Endodermal cell (in vitro differentiated cells): ENCODE results near the gene CSDE1. TPM values are rescaled to one million over a fixed set of nuclear protein-coding genes. Genes with fewer than 3 reads are reported as not detected.
"Not testable (repeated sequence)": the region's sequence is repeated elsewhere in the genome, so short reads cannot be mapped to it uniquely, and the experiment has no call there.

Source experiments
- DNase-seq: peaks from one replicate; pipeline ENCODE4 v3.0.0-alpha.2; 2017
- H3K27ac ChIP-seq: 2 replicates; pipeline ENCODE4 v1.5.1; 2013; ENCODE audit warnings: mild to moderate bottlenecking, low read depth, low read length, moderate library complexity
- H3K27me3 ChIP-seq: 2 replicates; pipeline ENCODE4 v1.6.1; 2013; ENCODE audit warnings: mild to moderate bottlenecking, low read length, moderate library complexity; ENCODE audit not compliant: insufficient read depth, control insufficient read depth, poor library complexity, severe bottlenecking
- H3K36me3 ChIP-seq: 2 replicates; pipeline ENCODE4 v1.7.0; 2013; ENCODE audit warnings: mild to moderate bottlenecking, low read length, moderate library complexity; ENCODE audit not compliant: control insufficient read depth, insufficient read depth
- H3K4me1 ChIP-seq: one replicate; pipeline ENCODE4 v1.7.0; 2013; ENCODE audit warnings: low read length; ENCODE audit not compliant: control insufficient read depth, insufficient read depth
- H3K4me3 ChIP-seq: 2 replicates; pipeline ENCODE4 v1.5.1; 2013; ENCODE audit warnings: mild to moderate bottlenecking, low read length, moderate library complexity
- H3K9ac ChIP-seq: 2 replicates; pipeline ENCODE4 v1.6.1; 2013; ENCODE audit warnings: mild to moderate bottlenecking, low read length, moderate library complexity; ENCODE audit not compliant: poor library complexity, severe bottlenecking; ENCODE audit errors: extremely low read depth
- H3K9me3 ChIP-seq: 2 replicates; pipeline ENCODE4 v1.6.1; 2013; ENCODE audit warnings: mild to moderate bottlenecking, low read length, moderate library complexity; ENCODE audit not compliant: control insufficient read depth
- H3K27ac Mint-ChIP-seq: 2 replicates; pipeline ENCODE4 v1.8.0; 2020; ENCODE audit warnings: mixed read lengths
- H3K27me3 Mint-ChIP-seq: 2 replicates; pipeline ENCODE4 v1.8.0; 2021; ENCODE audit warnings: mild to moderate bottlenecking, mixed read lengths; ENCODE audit not compliant: insufficient read depth
- H3K36me3 Mint-ChIP-seq: 2 replicates; pipeline ENCODE4 v1.8.0; 2020; ENCODE audit warnings: low read depth, mixed read lengths
- H3K4me1 Mint-ChIP-seq: 2 replicates; pipeline ENCODE4 v1.8.0; 2020; ENCODE audit warnings: mixed read lengths
- H3K4me3 Mint-ChIP-seq: 2 replicates; pipeline ENCODE4 v1.8.0; 2020; ENCODE audit warnings: mild to moderate bottlenecking, moderate library complexity, mixed read lengths
- H3K9me3 Mint-ChIP-seq: 2 replicates; pipeline ENCODE4 v1.8.0; 2020; ENCODE audit warnings: mild to moderate bottlenecking, mixed read lengths
- CTCF ChIP-seq: fragments of 200-600 bp; sonication (generic); conservative IDR thresholded peaks from 2 replicates; pipeline ENCODE4 v1.5.0; 2021; ENCODE audit warnings: antibody characterized with exemption, mild to moderate bottlenecking
- WGBS, 2 experiments: methylation state at CpG; one replicate each; pipeline versions ENCODE4 v1.1.5 to v1.1.7; 2013; ENCODE audit warnings: missing lambda C conversion rate in 2 of 2, mixed read lengths in 1 of 2; ENCODE audit not compliant: insufficient coverage in 1 of 2, insufficient read length in 1 of 2; 5-methylcytosine and 5-hydroxymethylcytosine counted together
- total RNA-seq, 2 donors: library from RNA; stranded (reverse); fragmentation: NEBNext Ultra II Directional in 1 of 2; extraction: Animal tissue kit (Norgen Biotek cat#: 25700) in 1 of 2; gene quantifications; 2 replicates in 1 of 2; 3 replicates in 1 of 2; pipeline ENCODE4 v1.2.1, GENCODE V29; 2021

CSDE1 gene
- total RNA-seq, 2 donors from 2014 or later, result 491 to 517 TPM

DNA sequence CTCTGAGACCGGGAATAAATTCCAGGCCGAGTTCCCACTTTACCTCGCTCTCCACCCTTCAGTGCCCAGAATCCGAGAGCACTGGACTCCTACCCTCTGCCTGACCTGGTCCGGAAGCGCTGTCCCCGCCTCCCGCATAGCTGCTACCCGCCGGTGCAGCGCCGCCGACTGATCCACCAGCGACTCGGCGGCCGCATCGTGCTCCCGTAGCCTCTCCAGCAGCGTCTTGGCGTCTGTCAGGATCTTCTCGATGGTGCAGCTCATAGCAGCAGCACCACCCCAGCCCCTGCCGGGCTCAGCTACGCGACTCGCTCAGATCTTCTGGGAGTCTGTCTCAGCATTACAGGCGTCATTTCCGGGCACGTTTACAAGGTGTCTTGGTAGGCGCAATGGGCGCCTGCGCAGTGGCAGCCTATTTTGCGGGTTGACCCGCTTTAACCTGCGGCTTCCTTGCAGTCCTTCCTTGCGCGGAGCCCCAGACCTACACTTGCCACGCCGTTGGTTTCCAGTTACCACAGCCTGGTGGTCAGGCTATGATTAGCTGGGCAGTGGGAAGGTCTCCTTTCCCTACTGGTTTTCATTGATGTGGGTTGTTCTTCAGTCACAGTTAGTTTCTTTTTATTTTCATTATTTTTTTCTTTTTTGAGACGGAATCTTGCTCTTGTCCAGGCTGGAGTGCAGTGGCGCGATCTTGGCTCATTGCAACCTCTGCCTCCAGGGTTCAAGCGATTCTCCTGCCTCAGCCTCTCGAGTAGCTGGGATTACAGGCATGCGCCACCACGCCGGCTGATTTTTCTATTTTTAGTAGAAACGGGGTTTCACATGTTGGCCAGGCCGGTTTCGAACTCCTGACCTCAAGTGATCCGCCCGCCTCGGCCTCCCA, 22.8 kb upstream of the CSDE1 start, which contains the start of gene SIKE1:
SIKE1 (minus strand) TSS at position 342 of the 883 bp plus-strand sequence; CDS start at position 264, 78 bp downstream.
- WGBS, 2 experiments, result 24 to 25% methylated on average over 41 to 53 of the region's 53 CpGs

DNA sequence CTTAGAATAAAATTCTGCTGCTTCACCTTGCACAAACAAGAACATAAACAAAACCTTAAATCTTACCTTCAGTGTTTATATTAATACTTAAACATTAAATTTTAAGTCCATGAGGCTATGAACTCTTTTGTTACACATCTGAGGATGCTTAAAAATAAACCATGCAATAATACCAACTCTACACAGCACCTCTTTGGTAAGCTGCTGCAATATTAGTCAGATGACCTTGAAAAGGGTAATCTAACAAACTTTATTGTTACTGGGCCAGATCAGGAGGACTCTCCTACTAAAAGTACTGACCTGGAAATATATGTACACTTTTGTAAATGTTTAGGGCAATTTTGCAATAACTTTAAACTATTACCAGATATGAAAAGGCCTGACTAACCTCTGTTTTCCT, 21.9 kb upstream of the CSDE1 start:
- peak overlapping the region; percentile 99 for H3K27ac Mint-ChIP-seq
- no peaks in the 10 kb centered on the region for H3K4me1 ChIP-seq
- H3K9me3 ChIP-seq, result no peaks in the 10 kb centered on the region
- H3K4me1 Mint-ChIP-seq, result no peaks in the 10 kb centered on the region
- no peak overlapping the region for H3K27ac ChIP-seq
- H3K27me3 ChIP-seq, result peaks cover 33% of the 10 kb centered on the region
- peaks cover 30% of the 10 kb centered on the region for H3K27me3 Mint-ChIP-seq
- no peak for DNase-seq
- peak overlapping the region; percentile 99 for H3K4me3 ChIP-seq
- H3K36me3 Mint-ChIP-seq, result peaks cover 28% of the 10 kb centered on the region
- H3K9ac ChIP-seq, result peak overlapping the region; percentile 93
- TF ChIP-seq CTCF, result no peak
- H3K9me3 Mint-ChIP-seq, result no peaks in the 10 kb centered on the region
- peaks cover 40% of the 10 kb centered on the region for H3K36me3 ChIP-seq
- peak overlapping the region; percentile 100 for H3K4me3 Mint-ChIP-seq

More for the DNA sequence above, 22.8 kb upstream of the CSDE1 start, which contains the start of gene SIKE1:
- peak; percentile 7 for TF ChIP-seq CTCF
- H3K36me3 ChIP-seq, result peaks cover 32% of the 10 kb centered on the region
- Mint-ChIP-seq H3K36me3 (peaks cover 28% of the 10 kb centered on the region), H3K9me3 (peaks cover 6% of the 10 kb centered on the region), H3K27me3 (peaks cover 39% of the 10 kb centered on the region), H3K4me1 (no peaks in the 10 kb centered on the region), H3K27ac (peak within 1 kb of the TSS; percentile 99), H3K4me3 (peak within 1 kb of the TSS; percentile 100)
- peak within 1 kb of the TSS; percentile 93 for H3K9ac ChIP-seq
- H3K9me3 ChIP-seq, result no peaks in the 10 kb centered on the region
- peak within 1 kb of the TSS; percentile 99 for H3K4me3 ChIP-seq
- peak within 1 kb of the TSS; percentile 83 for H3K27ac ChIP-seq
- H3K27me3 ChIP-seq, result peaks cover 36% of the 10 kb centered on the region
- no peaks in the 10 kb centered on the region for H3K4me1 ChIP-seq
- peak; percentile 98 for DNase-seq

DNA sequence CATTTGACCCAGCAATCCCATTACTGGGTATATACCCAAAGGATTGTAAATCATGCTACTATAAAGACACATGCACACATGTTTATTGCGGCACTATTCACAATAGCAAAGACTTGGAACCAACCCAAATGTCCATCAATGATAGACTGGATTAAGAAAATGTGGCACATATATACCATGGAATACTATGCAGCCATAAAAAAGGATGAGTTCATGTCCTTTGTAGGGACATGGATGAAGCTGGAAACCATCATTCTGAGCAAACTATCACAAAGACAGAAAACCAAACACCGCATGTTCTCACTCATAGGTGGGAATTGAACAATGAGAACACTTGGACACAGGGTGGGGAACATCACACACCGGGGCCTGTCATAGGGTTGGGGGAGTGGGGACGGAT, 18.9 kb upstream of the CSDE1 start:
- not testable (repeated sequence) for H3K4me1 ChIP-seq, H3K4me3 Mint-ChIP-seq, H3K9me3 ChIP-seq, H3K27ac Mint-ChIP-seq, DNase-seq, H3K4me3 ChIP-seq, H3K27me3 ChIP-seq, H3K9me3 Mint-ChIP-seq, H3K27me3 Mint-ChIP-seq, H3K27ac ChIP-seq, H3K4me1 Mint-ChIP-seq, H3K9ac ChIP-seq
- H3K36me3 ChIP-seq, result peaks cover 67% of the 10 kb centered on the region
- 88% methylated on average over 2 of the region's 4 CpGs; no CpG with 5 or more reads in 1 of the 2 experiments for whole genome bisulfite sequencing, 2 experiments
- H3K36me3 Mint-ChIP-seq, result peaks cover 43% of the 10 kb centered on the region
